Gastroesophageal sphincter (tissue), 3 donors: ENCODE results near the gene NAB2.

Source experiments
- EP300 ChIP-seq: sonication (generic); formaldehyde crosslinking; IDR thresholded peaks from one replicate; pipeline ENCODE4 v1.6.1; 2017; ENCODE audit warnings: antibody characterized with exemption, mild to moderate bottlenecking
- POLR2AphosphoS5 ChIP-seq: sonication (generic); formaldehyde crosslinking; IDR thresholded peaks from one replicate; pipeline ENCODE4 v1.6.1; 2017; ENCODE audit warnings: antibody characterized with exemption
- TF ChIP-seq, protein P1 (sequence below), 4 experiments: fragments of 200-600 bp in 2 of 4; fragments of 450-650 bp in 2 of 4; sonication (generic) in 1 of 4; IDR thresholded peaks; one replicate each; pipeline ENCODE4 v1.5.1; 2017 to 2019; ENCODE audit warnings: antibody characterized with exemption in 4 of 4, mild to moderate bottlenecking in 2 of 4, moderate library complexity in 2 of 4

DNA sequence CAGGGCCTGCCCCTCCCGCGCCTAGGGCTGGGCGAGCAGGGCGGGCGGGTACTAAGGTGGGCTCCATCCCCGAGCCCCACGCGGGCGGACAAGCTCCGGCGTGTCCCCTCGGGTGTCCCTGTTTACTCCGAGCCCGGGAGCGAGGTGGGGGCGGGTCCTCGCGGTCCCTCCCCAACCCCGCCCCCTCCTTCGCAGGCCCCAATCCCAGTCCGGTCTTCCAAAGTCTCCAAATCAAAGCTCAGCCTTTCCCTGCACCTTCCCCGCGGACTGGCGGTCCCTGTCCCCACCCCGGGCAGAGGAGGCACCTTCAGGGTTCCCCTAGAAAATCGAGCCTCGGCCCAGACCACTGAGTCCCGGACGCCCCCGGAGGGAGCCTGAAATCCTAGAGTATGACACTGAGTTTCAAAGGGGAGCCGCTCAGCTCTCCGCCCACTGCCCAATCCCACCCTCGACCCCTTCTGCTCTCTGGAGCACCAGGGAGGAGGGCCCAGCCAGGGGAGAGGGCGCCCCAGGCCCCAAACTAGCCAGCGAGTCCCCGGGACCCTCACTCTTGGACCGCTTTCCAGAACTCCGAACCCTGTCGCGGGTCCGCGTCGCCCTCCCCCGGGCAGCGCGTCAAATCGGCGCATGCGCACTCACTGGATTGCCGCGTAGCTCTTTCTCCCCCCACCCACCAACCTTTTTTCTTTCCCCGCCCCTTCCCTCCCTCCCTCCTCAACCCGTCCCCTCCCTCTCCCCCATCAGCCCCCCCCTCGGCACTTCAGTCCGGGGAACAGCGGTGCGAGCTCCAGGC, 39.0 kb downstream of the NAB2 start, which contains the start of gene LRP1:
- TF ChIP-seq, protein P1, sequence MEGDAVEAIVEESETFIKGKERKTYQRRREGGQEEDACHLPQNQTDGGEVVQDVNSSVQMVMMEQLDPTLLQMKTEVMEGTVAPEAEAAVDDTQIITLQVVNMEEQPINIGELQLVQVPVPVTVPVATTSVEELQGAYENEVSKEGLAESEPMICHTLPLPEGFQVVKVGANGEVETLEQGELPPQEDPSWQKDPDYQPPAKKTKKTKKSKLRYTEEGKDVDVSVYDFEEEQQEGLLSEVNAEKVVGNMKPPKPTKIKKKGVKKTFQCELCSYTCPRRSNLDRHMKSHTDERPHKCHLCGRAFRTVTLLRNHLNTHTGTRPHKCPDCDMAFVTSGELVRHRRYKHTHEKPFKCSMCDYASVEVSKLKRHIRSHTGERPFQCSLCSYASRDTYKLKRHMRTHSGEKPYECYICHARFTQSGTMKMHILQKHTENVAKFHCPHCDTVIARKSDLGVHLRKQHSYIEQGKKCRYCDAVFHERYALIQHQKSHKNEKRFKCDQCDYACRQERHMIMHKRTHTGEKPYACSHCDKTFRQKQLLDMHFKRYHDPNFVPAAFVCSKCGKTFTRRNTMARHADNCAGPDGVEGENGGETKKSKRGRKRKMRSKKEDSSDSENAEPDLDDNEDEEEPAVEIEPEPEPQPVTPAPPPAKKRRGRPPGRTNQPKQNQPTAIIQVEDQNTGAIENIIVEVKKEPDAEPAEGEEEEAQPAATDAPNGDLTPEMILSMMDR (IDR thresholded peaks at IDR 0.05) = no peak
- TF ChIP-seq POLR2AphosphoS5 = peak; percentile 86
- no peak for TF ChIP-seq EP300
